22Rv1 (cell line): ENCODE measurements around the gene DTNB.

Experiments
- CTCF ChIP-seq: fragments of 450-650 bp; IDR thresholded peaks from 2 replicates; pipeline ENCODE4 v1.5.1; 2017; ENCODE audit warnings: mild to moderate bottlenecking
- ZFX ChIP-seq: fragments of 450-650 bp; IDR thresholded peaks from 2 replicates; pipeline ENCODE4 v1.6.1; 2017; ENCODE audit warnings: antibody characterized with exemption, borderline replicate concordance

- TF ChIP-seq ZFX (no peak), CTCF (no peak)
Measured at GRCh38 chr2:25369876-25370275, 303.5 kb downstream of the DTNB start.
